Urothelium cell line (cell line): ENCODE measurements around the gene ALAS2.
"Not testable (repeated sequence)": the region's sequence is repeated elsewhere in the genome, so short reads cannot be mapped to it uniquely, and the experiment has no call there.

Experiments
- DNase-seq: peaks from one replicate; pipeline ENCODE4 v3.0.0; 2011; ENCODE audit warnings: low spot score, mixed read lengths
- FAIRE-seq: peaks from 2 replicates; lab custom pipeline; 2011; peaks lifted over from hg19 to GRCh38; lab: Jason Lieb, UNC

The ALAS2 gene

GRCh38 chrX:55006827-55007621, 23.8 kb downstream of the ALAS2 start:
- DNase-seq (no peak), FAIRE-seq (no peak)

- no peak for DNase-seq
- no peak for FAIRE-seq
These were observed 25.5 kb downstream of the ALAS2 start for GRCh38 chrX:55005256-55005655.

GRCh38 chrX:55004231-55004630, 26.5 kb downstream of the ALAS2 start:
- DNase-seq (no peak), FAIRE-seq (no peak)

- FAIRE-seq: peak; percentile 59
- peak; percentile 87 for DNase-seq
These were observed 30.8 kb downstream of the ALAS2 start, which contains the start of gene APEX2 for GRCh38 chrX:54999717-55000598. Gene APEX2 (plus strand): TSS chrX:55000363. CDS start chrX:55000423, 60 bp downstream.

- FAIRE-seq (no peak), DNase-seq (no peak)
These were observed 35.2 kb downstream of the ALAS2 start for GRCh38 chrX:54995621-54996020.

GRCh38 chrX:54994668-54995351, 36.0 kb downstream of the ALAS2 start:
- DNase-seq (no peak), FAIRE-seq (no peak)

- DNase-seq (no peak), FAIRE-seq (no peak)
These were observed 36.7 kb downstream of the ALAS2 start, which contains the start of gene PFKFB1 for GRCh38 chrX:54994099-54994498. Gene PFKFB1 (minus strand): TSS chrX:54994188. CDS start chrX:54994007, 181 bp downstream.

- FAIRE-seq (no peak), DNase-seq (no peak)
These were observed 37.7 kb downstream of the ALAS2 start for GRCh38 chrX:54992911-54993622.

GRCh38 chrX:54991706-54992105, 39.1 kb downstream of the ALAS2 start:
- DNase-seq (no peak), FAIRE-seq (no peak)

- DNase-seq, FAIRE-seq: not testable (repeated sequence)
These were observed 47.5 kb downstream of the ALAS2 start for GRCh38 chrX:54983306-54983705.

GRCh38 chrX:54980334-54980733, 50.4 kb downstream of the ALAS2 start:
- FAIRE-seq (no peak), DNase-seq (no peak)

- DNase-seq: no peak
- FAIRE-seq: no peak
These were observed 51.3 kb downstream of the ALAS2 start for GRCh38 chrX:54979432-54979831.

- no peak for DNase-seq
- no peak for FAIRE-seq
These were observed 52.3 kb downstream of the ALAS2 start for GRCh38 chrX:54978448-54978847.

GRCh38 chrX:54977387-54977786, 53.4 kb downstream of the ALAS2 start:
- DNase-seq (no peak), FAIRE-seq (no peak)

- FAIRE-seq: no peak
- no peak for DNase-seq
These were observed 65.8 kb downstream of the ALAS2 start for GRCh38 chrX:54964766-54965497.

GRCh38 chrX:54961750-54962149, 69.0 kb downstream of the ALAS2 start:
- FAIRE-seq: no peak
- DNase-seq: no peak
